NB4 (cell line): ENCODE data around the gene COQ2.

Experiments
- MYC ChIP-seq: IDR thresholded peaks from 2 replicates; pipeline ENCODE4 v1.6.1; 2011; ENCODE audit warnings: low read depth, low read length
- POLR2A ChIP-seq: IDR thresholded peaks from 2 replicates; pipeline ENCODE4 v1.6.1; 2011; ENCODE audit warnings: mild to moderate bottlenecking; ENCODE audit not compliant: insufficient read length; ENCODE audit errors: extremely low read depth
- TF ChIP-seq, protein P1 (sequence below): IDR thresholded peaks from one replicate; pipeline ENCODE4 v1.5.1; 2012; ENCODE audit warnings: low read depth, low read length
- TF ChIP-seq, protein P2 (sequence below): IDR thresholded peaks from 2 replicates; pipeline ENCODE4 v1.6.1; 2011; ENCODE audit warnings: low read depth, low read length

DNA sequence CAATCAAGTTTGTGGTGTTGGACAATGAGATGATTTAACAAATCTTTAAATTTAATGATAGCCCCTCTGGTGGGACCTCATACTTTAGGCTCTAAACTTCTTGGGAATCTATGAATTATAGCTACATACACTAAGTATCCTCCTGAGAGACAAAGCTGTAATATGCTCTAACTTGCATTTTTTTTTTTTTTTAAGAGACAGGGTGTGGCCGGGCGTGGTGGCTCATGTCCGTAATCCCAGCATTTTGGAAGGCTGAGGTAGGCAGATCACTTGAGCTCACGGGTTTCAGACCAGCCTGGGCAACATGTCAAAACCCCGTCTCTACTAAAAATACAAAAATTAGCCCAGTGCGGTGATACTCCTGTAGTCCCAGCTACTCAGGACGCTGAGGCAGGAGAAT lies 23.3 kb upstream of the COQ2 start:
- TF ChIP-seq, protein P1, sequence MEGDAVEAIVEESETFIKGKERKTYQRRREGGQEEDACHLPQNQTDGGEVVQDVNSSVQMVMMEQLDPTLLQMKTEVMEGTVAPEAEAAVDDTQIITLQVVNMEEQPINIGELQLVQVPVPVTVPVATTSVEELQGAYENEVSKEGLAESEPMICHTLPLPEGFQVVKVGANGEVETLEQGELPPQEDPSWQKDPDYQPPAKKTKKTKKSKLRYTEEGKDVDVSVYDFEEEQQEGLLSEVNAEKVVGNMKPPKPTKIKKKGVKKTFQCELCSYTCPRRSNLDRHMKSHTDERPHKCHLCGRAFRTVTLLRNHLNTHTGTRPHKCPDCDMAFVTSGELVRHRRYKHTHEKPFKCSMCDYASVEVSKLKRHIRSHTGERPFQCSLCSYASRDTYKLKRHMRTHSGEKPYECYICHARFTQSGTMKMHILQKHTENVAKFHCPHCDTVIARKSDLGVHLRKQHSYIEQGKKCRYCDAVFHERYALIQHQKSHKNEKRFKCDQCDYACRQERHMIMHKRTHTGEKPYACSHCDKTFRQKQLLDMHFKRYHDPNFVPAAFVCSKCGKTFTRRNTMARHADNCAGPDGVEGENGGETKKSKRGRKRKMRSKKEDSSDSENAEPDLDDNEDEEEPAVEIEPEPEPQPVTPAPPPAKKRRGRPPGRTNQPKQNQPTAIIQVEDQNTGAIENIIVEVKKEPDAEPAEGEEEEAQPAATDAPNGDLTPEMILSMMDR: no peak
- no peak for TF ChIP-seq POLR2A
- TF ChIP-seq, protein P2, sequence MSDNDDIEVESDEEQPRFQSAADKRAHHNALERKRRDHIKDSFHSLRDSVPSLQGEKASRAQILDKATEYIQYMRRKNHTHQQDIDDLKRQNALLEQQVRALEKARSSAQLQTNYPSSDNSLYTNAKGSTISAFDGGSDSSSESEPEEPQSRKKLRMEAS: no peak
- TF ChIP-seq MYC: no peak
